HG03378 (cell line): ENCODE data around the gene RPTOR.

Experiments
- ATAC-seq: cut with Tn5 transposase; IDR thresholded peaks from one replicate; pipeline ENCODE4 v1.9.1; 2021; ENCODE audit warnings: mild to moderate bottlenecking, moderate library complexity; ENCODE audit not compliant: unreplicated experiment

Gene RPTOR

DNA sequence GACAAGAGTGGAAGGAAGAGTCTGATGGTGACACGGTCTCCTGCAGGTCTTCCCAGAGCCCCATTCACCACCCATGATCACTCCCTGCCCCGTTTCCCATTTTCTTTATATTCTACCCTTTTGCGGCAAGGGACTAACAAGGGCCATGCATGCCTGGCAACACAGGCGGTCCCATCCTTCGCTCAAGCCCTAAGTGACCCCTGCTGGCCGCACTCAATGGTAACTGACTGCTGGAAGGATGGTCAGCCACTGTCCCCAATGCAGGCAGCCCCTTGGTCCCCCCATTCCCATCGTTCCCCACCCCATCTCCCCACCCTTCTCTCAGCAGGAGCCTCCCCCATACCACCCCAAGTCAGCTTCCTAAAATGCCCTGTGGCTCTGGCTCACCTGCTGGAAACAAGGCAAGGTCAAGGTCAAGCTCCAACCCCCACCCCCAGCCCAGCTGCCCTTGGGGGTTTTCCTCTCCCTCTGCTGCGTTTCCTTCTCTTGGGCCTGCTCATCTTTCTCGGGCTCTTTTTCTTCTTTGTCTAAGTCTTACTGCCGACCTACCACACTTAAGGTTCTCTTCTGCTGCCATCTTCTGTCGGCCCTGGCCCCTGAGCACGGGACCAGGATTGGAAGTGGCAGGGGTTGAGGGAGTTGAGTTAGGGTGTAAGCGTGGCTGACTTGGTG lies 116.0 kb downstream of the RPTOR start:
- no peak for ATAC-seq

DNA sequence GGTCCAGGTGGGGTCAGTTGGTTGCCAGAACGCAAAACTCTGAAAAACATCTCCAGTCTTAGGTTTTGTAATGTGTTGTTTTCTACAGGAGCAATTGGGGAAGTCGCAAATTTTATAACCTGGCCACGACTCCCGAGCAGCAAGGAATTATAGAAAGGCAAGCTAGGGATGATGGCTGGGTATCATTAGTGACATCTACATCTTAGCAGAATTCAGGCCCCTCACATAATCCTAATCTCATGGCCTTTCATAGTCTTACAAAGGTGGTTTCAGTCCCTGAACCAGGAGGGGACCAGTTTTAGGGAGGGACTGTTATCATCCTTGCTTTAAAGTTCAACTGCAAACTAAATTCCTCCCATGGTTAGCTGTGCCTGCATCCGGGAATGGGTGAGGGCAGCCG lies 117.9 kb downstream of the RPTOR start:
- no peak for ATAC-seq

DNA sequence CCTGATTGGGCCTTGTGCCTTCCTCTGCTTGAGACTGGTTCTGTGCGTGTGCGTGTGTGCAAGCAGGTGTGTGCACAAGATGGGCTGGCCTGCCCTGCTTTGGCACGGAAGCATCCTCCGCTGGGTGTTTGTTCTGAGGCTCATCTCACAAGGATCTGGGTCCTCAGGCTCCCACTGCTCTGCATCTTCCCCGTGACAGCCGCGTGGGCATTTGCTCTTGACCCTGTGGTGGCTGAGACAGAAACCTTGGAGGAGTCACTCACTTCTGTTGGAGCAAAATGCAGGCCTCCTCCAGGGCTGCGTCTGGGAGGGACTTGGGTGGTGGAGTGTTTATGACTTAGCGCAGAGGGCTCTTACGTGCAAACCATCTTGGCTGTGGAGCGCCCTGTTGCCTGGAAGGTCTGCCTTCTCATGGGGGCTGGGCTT lies 119.2 kb downstream of the RPTOR start:
- no peak for ATAC-seq

DNA sequence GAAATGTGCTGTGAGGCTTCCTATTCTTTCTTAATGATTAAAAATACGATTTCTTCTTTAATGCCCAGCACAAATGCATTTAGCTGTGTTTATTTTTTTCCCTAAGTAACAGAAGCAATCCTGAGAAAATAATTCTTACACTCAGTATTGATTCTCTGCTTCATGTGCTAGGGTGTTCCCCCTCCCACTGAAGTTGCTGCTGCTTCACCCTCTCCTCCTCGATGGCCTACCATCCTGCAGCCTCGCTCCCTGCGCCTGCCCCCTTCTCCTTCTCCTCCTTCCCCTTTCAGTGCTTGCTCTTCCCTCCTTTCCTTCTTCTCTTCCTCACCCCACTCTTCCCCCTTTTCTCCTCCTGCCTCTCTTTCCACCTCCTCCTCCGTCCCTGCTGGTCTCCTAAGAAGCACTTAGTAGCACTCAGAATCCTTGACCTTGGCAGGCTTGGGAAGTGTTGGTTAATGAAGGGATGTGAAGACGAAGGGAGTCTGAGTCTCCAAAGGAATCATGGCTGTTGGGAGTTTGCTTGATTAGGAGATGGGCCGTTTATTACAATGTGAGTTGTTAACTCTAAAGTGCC lies 119.7 kb downstream of the RPTOR start:
- no peak for ATAC-seq

DNA sequence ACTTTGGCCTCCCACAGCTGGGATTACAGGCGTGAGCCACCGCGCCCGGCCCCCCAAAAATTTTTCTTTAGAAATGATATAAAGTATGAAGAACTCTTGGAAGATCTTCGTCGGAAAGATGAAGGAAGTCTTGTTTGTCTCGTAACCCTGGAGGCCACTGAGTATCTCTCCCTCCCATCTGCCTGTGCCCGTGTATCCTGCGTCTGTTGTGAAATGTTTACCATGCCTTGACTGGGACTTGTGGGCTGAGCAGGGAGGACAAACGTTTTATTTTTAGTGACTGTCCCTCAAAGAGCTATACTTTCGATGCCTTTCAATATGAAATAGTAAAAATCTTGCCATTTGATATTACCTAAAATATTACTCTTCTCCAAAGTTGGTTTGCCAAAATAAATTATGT lies 121.2 kb downstream of the RPTOR start:
- ATAC-seq, result no peak

DNA sequence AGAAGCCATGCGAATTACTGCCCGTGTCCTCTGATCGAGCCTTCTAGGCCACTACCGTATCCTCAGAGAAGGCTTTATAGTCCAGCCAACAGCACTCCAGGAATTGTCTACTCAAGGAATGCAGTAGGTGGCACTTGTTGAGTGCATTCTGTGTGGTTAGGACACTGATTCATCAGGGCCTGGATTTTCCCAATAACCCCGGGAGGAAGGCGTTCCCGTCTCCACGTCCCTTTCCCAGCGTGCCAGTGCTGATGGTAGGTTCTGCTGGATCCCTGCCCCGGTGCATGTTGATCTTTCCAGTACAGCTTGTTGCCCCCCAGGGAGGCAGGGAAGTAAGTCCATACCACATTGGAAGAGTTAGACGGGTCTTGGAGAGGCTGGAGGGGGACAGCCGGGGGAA lies 122.2 kb downstream of the RPTOR start:
- no peak for ATAC-seq

DNA sequence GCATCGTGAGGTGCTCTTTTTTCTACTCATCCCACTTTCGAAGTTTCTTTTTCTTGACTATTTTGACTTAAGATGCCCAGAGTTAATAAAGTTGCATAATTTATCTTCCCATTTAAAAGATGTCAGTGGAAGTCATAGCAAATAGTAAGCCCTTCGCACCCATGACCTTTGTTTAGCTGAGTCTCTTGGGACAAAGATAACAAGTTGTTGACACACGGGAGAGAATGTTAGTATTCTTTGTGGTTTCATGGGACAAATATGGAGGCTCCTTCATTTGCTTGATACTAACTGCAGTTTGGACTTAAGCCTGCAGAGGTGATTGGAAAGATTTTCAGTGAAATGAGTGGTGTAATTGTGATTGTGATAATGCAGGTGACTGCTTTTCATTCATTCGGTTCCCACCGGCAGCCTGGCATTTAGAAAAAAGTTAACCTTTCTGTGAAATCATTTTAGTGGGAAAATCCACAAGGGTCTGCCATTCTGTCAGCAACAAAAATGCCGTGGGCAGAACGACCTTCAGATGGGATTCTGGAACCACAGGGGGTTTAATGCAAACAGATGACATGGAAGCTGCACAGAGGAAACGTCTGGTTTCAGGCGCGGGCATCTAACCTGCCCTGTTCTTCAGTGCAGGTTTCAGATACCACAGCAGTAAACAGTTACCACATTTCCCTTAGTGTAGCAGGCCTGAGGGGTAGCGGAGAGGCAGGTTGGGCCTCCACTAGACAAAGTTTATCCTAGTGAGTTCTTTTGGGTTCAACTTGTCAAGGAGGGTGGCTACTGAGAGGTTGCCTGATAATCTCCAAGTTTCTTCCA lies 123.0 kb downstream of the RPTOR start:
- ATAC-seq, result no peak

DNA sequence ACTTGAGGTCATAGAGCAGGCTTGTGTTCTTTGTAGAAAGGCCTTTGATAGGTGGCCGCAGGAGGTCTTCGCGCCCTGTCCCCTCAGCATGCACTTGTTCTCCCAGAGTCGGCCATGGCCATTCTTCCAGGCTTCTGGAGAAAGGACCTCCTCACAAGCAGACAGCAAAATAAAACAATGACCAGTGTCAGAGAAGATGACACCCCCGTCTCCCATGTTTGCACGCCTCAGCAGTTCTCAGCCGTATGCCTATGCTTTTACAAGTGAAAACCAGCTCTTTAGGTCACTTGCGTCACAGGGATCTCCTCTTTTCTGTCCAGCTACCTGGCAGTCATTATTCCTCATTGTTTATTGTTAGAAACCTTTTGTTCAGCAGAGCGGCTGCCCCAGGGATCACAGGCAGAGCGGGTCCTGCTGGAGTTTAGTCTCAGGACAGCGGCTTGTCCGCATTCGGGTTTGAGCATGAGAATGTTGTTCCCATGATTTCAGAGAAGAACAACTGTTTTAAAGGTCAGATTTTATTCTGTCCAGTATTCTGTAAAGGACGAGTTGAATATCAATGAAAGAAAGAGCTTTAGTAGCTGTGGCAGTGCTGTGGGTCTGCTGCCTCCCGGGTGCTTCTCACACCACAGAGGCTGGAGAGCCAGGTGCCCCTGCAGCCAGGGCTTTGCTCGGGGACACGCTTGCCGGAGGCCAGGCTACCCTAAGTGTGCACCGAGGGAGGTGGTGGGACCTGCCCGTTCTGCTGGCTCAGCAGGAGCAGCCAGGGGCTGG lies 123.9 kb downstream of the RPTOR start:
- ATAC-seq, result no peak

DNA sequence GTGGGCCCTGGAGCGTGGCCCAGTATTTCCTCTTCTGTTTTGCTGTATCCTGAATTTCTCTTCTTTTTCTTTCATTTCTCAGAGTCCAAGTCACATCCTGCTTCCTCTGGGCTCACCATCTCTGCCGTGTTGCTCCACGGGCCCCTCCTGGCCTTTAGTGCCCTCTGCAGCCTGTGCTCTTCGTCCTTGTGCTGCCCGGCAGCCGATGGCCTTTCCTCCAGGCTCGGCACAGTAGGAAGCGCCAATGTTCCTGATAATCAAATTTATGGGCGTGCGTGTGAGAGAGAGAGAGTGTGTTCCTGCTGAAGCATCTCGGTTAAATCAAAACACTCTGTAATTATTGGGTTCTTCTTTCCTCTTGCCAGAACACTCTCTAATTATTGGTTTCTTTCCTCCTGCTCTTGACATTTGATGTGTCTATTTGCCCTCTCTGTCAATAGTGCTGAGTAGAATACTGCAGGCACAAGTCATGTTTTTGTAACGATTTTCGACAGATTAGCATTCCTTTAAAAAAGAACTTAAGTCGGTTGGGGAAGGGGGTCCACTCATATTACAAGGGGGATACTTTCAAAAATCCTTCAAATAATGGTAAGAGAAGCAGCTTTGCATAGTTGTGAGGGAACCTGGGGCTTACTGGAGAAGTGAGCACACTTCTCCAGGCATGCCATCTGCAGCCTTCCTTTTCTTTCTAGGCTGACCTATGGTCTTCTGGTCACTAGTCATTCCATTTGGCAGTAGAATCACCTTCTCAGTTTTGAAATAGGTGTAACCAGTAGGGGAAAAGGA lies 126.6 kb downstream of the RPTOR start:
- ATAC-seq, result no peak

DNA sequence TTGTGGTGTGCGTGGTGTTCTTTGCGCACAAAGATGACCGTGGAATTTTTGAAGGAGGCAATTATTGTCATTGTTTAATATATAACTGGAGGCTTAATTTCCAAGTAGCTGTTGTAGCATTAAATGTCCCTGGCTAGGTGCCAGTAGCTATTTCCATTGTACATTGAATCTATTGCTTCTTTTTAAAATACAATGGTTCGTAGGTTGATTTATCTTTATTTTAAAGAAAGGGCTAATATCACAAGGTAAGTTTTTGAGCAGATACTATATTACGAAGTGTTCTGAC lies 127.1 kb downstream of the RPTOR start:
- no peak for ATAC-seq

DNA sequence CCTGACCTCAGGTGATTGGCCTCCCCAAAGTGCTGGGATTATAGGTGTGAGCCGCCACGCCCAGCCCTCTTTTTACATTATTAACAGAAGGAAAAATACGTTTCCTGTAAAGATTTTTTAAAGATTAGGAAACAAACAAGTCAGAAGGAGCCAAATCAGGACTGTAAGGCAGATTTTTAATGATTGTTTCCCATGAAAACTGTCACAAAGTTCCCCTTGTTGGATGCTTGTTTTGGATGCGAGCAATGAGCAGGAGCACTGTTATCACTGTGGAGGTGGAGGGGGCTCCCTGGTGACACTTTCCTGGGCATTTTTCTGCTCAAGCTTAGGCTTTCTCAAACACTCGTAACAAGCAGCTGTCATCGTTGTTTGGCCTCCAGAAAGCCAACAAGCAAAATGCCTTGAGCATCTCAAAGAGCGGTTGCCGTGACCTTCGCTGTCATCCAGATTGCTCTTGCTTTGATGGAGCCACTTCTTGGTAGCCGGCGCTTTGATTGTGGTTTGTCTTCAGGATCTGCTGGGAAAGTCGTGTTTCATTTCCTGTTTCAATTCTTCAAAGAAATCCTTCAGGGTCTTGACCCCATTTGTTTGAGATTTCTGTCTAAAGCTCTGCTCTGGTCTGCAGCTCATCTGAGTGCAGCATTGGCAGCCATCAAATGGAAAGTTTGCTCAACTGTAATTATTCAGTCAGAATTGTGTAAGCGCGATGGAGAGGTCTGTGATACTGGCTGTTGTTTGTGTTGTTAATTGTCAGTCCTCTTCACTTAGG lies 128.7 kb downstream of the RPTOR start:
- ATAC-seq, result no peak

DNA sequence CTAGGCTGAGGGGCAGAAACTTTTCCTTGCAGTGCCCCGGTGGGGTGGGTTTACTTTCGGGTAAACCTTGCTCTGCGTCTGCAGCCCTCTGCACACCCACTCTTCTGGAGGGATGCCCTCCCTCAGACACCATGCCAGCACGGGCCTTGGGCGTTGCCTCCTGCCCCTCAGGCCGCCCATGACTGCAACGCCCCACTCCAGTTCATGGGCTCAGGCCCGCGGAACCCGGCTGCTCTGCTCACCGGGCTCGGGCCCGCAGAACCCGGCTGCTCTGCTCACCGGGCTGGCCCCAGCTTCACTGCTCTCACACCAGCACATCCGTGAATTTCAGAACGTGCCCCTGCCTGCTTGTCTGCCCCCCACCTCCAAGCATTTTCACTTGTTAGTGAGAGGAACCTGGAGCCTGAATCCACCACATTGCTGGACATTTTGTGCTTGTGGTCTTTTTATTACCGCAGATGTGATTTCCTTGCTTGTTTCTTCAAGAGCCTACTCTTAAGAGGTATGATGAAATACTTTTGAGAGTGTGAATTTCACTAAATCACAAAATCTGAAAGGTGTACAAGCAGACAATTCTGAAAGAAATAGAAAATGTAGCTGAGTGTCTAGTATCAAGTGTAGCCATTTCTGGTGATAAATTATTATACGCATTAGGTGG lies 130.9 kb downstream of the RPTOR start:
- ATAC-seq, result no peak

DNA sequence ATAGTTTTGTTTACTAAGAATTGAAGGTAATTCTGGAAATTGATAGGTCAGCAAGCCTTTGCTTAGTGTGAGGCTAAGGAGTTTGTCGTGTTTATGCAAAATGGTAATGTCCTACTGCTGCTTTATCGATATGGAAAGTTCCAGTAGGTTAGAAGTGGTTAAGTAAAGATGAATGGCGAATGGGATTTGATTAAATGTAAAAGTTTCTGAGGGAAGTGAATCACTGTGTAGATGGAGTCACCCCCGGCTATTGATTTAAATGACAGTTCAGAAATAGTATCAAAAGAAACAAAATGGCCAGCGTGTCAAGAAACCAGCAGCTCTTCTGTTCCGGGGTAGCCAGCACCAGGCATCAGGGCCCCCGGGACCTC lies 131.4 kb downstream of the RPTOR start:
- no peak for ATAC-seq

DNA sequence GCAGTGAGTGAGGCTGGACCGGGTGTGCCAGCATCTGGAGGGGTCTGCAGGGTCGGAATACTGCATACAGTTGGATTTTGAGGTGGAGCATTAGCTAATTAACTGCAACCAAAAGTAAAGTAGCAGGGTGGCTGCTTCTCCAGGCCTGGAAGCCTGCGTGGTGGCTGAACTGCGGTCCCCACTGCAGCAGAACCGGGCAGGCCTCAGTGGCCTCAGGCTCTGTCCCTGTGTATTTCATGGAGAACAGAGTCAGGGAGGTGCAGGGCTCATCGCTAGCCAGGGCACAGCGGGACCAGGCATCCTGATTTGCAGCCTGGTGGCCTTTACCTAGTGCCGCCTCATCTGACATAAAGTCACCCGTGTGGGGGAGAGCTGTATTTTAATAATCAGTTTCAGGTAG lies 131.9 kb downstream of the RPTOR start:
- ATAC-seq, result no peak

DNA sequence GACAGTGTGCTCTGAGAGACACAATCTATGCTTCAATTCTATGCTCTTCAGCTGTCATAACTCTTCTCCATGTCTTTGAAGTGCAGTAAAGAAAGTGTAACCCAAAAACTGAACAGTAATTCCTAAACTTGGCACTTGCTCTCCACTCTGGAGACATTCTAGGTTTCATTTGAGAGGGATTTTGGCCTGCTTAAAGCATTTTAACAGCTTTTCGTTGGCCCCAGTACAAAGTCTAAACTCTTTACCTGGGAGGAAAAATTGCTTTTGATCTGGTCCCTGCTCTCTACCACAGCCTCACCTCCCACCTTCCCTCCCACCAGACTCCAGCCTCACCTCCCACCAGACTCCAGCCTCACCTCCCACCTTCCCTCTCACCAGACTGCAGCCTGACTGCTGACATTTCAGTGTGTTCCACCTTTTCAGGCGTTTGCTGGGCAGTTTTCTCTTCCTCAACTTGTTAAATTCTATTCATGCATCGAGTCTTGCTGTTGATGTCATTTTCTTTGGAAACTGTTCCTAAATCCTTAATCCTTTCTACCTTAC lies 132.6 kb downstream of the RPTOR start:
- no peak for ATAC-seq

DNA sequence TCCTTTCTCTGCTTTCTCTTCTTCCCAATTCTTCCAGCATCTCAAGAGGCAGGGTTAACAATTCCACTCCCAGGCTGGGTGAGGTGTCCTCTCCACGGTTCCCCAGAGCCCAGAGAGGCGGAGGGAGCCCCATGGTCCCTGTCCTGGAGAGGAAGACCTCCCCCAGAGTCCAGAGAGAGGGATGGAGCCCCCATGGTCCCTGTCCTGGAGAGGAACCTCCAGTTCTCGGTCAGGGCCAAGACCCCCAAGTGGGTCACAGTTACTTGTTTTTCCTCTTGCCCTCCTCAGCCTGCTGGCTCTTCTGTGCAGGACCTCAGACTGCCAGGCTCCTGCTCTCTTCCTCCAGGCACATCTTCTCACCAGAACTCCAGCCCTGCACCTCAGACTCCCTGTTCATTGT lies 135.2 kb downstream of the RPTOR start:
- ATAC-seq, result no peak

DNA sequence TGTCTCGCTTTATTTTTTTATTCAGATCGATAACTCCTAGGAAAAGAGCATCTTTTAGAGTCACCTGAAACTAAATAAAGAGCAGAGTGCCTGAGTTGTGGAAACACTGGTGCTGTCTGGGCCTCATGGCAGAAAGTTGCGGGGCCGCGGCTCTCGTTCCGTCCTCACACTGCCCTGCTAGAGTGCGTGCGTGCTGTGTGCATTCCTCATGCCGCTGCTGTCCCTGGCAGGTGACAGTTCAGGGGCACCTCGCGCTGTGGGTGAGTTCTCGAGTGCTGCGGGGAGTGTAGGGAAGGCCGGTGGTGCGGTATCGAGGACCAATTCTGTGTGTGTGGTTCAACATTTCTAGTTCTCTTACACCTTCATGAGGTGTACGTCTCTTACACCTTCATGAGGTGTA lies 136.6 kb downstream of the RPTOR start:
- no peak for ATAC-seq

DNA sequence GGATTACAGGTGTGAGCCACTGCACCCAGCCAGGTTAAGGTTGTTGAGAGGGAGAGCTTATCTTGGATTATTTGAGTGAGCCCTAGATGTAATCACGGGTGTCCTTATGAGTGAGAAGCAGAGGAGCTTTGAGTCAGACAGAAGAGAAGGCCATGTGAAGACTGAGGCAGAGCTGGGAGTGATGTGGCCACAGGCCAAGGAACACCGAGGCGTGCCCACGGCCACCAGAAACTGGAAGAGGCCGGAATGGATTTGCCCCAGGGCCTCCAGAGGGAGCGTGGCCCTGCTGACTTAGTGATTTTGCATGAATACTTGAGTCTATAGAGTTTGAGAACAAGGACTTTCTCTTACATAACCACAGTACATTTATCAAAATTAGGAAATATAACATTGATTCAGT lies 137.7 kb downstream of the RPTOR start:
- ATAC-seq, result no peak

DNA sequence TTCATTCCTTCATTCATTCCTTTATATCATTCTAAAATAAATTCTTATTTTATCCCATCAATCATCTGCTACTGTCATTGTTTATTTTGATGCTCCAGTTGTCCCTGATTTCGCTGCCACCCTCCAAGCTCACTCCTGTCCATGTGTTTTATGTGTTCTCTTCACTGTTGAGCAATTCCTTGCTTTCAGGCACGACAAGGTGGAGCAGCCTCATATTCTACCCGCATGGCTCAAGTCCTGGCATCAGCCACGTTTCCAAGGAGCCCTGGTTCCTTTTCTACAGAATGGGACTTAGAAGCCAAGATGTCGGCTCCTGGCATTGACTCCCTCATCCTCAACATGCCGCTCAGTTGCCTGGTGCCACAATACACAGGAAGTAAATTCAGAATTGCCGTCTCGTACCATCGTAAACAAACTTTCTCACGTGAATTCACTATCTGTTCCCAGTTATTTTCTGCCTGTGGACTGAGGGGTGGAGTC lies 139.0 kb downstream of the RPTOR start:
- no peak for ATAC-seq
